ENCODE data around the gene TMEM108. TPM values are rescaled to one million over a fixed set of nuclear protein-coding genes. Genes with fewer than 3 reads are reported as not detected.

Gene TMEM108
- polyA plus RNA-seq, 3 donors: not detected

DNA sequence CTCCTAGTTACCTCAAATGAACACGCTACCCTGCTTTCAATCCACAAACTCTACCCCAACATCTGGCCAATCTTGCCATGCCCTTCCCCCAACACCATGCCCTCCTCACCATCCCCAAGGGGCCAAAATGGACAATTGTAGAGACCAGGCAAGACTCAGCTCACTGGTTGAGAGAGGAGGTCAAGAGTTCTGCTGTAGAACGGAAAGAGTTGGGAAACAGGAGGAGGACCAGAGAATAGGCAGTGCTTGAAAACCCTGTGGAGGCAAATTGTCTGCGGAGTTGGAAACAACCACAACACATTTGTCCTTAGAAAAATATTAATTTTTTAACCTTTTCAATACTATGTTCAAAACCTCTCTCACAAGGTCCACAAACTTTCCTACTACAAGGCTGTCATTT, 232.9 kb downstream of the TMEM108 start:
- H3K4me1 Mint-ChIP-seq: no peaks in the 10 kb centered on the region
- no peaks in the 10 kb centered on the region for H4K20me1 ChIP-seq (ENCODE audit: insufficient read depth, low read length)
- H3K27ac ChIP-seq (ENCODE audit: low read depth in 1 of 2, low read length in 2 of 2): no peak overlapping the region
- no peak overlapping the region for H3K9ac ChIP-seq (ENCODE audit: insufficient read depth, low read length, poor library complexity, severe bottlenecking)
- peak overlapping the region in 1 of 7 donors; percentile 11 for H3K27ac Mint-ChIP-seq
- H3K4me1 ChIP-seq (ENCODE audit: control insufficient read depth in 1 of 2, insufficient read depth in 2 of 2, low read length in 2 of 2): no peaks in the 10 kb centered on the region
- H3K36me3 ChIP-seq (replicated peaks in 1 of 2; ENCODE audit: control insufficient read depth in 1 of 2, insufficient read depth in 2 of 2, low read length in 2 of 2): no peaks in the 10 kb centered on the region
- H3K36me3 Mint-ChIP-seq: no peaks in the 10 kb centered on the region
- H3K79me2 ChIP-seq (ENCODE audit: insufficient read depth, low read length): no peaks in the 10 kb centered on the region
- H3K4me3 ChIP-seq (replicated peaks in 1 of 3; ENCODE audit: low read depth in 2 of 3, low read length in 3 of 3): no peak overlapping the region
- TF ChIP-seq, protein P1, sequence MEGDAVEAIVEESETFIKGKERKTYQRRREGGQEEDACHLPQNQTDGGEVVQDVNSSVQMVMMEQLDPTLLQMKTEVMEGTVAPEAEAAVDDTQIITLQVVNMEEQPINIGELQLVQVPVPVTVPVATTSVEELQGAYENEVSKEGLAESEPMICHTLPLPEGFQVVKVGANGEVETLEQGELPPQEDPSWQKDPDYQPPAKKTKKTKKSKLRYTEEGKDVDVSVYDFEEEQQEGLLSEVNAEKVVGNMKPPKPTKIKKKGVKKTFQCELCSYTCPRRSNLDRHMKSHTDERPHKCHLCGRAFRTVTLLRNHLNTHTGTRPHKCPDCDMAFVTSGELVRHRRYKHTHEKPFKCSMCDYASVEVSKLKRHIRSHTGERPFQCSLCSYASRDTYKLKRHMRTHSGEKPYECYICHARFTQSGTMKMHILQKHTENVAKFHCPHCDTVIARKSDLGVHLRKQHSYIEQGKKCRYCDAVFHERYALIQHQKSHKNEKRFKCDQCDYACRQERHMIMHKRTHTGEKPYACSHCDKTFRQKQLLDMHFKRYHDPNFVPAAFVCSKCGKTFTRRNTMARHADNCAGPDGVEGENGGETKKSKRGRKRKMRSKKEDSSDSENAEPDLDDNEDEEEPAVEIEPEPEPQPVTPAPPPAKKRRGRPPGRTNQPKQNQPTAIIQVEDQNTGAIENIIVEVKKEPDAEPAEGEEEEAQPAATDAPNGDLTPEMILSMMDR (IDR thresholded peaks at IDR 0.05): no peak
- WGBS (ENCODE audit: insufficient coverage): 88% methylated on average over 1 of the region's 3 CpGs
- no peak overlapping the region for H3K4me3 Mint-ChIP-seq
- no peaks in the 10 kb centered on the region for H3K9me3 ChIP-seq (replicated peaks in 1 of 2; ENCODE audit: control insufficient read depth in 1 of 2, insufficient read depth in 1 of 2, low read length in 2 of 2)
- H3K9me3 Mint-ChIP-seq: peaks cover 0 to 4% (median 0%) of the 10 kb centered on the region in 7 donors
- intact Hi-C loops (cut with micrococcal nuclease): no loop called here
- H2AFZ ChIP-seq (ENCODE audit: insufficient read depth, low read depth, low read length, poor library complexity, severe bottlenecking): no peak overlapping the region
- no peak for DNase-seq
- peaks cover 2 to 7% (median 2%) of the 10 kb centered on the region in 3 donors for H3K27me3 Mint-ChIP-seq (ENCODE audit: low read depth in 3 of 3)
- H3K4me2 ChIP-seq (replicated peaks; ENCODE audit: extremely low read depth, low read length, poor library complexity, severe bottlenecking): no peak overlapping the region
- no peaks in the 10 kb centered on the region for H3K27me3 ChIP-seq (ENCODE audit: control insufficient read depth in 2 of 2, insufficient read depth in 2 of 2, low read length in 2 of 2)

GRCh38 chr3:133271539-133271938, 233.3 kb downstream of the TMEM108 start:
- no peaks in the 10 kb centered on the region for H3K4me1 ChIP-seq (ENCODE audit: control insufficient read depth in 1 of 2, insufficient read depth in 2 of 2, low read length in 2 of 2)
- H2AFZ ChIP-seq (ENCODE audit: insufficient read depth, low read depth, low read length, poor library complexity, severe bottlenecking): no peak overlapping the region
- Mint-ChIP-seq H3K9me3 (peaks cover 0 to 4% (median 0%) of the 10 kb centered on the region in 7 donors), H3K36me3 (no peaks in the 10 kb centered on the region), H3K4me3 (no peak overlapping the region), H3K27ac (no peak overlapping the region), H3K27me3 (ENCODE audit: low read depth in 3 of 3) (peaks cover 2 to 7% (median 2%) of the 10 kb centered on the region in 3 donors), H3K4me1 (no peaks in the 10 kb centered on the region)
- intact Hi-C loops (cut with micrococcal nuclease): no loop called here
- no peaks in the 10 kb centered on the region for H4K20me1 ChIP-seq (ENCODE audit: insufficient read depth, low read length)
- no peak overlapping the region for H3K27ac ChIP-seq (ENCODE audit: low read depth in 1 of 2, low read length in 2 of 2)
- no peak for DNase-seq
- H3K79me2 ChIP-seq (ENCODE audit: insufficient read depth, low read length): no peaks in the 10 kb centered on the region
- no peak overlapping the region for H3K9ac ChIP-seq (ENCODE audit: insufficient read depth, low read length, poor library complexity, severe bottlenecking)
- TF ChIP-seq, protein P1 (IDR thresholded peaks at IDR 0.05): no peak
- 74% methylated on average over 4 of the region's 4 CpGs for WGBS (ENCODE audit: insufficient coverage)
- H3K4me3 ChIP-seq (replicated peaks in 1 of 3; ENCODE audit: low read depth in 2 of 3, low read length in 3 of 3): no peak overlapping the region
- H3K9me3 ChIP-seq (replicated peaks in 1 of 2; ENCODE audit: control insufficient read depth in 1 of 2, insufficient read depth in 1 of 2, low read length in 2 of 2): no peaks in the 10 kb centered on the region
- H3K4me2 ChIP-seq (replicated peaks; ENCODE audit: extremely low read depth, low read length, poor library complexity, severe bottlenecking): no peak overlapping the region
- no peaks in the 10 kb centered on the region for H3K36me3 ChIP-seq (replicated peaks in 1 of 2; ENCODE audit: control insufficient read depth in 1 of 2, insufficient read depth in 2 of 2, low read length in 2 of 2)
- no peaks in the 10 kb centered on the region for H3K27me3 ChIP-seq (ENCODE audit: control insufficient read depth in 2 of 2, insufficient read depth in 2 of 2, low read length in 2 of 2)

Data from CD14-positive monocyte (primary cell).